Omental fat pad (tissue), 4 donors: ENCODE data around the gene SCGB3A1. TPM values are rescaled to one million over a fixed set of nuclear protein-coding genes. Genes with fewer than 3 reads are reported as not detected.

Source experiments
- ATAC-seq: fragments of 150-250 bp; one replicate; pipeline ENCODE4 v1.9.1; 2016; ENCODE audit warnings: mild to moderate bottlenecking, moderate library complexity; ENCODE audit not compliant: low FRiP score
- DNase-seq: peaks from one replicate; pipeline ENCODE4 v3.0.0-alpha.2; 2019; ENCODE audit warnings: low spot score
- total RNA-seq, 4 donors: library from RNA; depleted of rRNA; stranded (reverse); fragments of >200 nt; gene quantifications; one replicate each; pipeline ENCODE4 v1.1.0, GENCODE V29; 2016
- TF ChIP-seq, protein P1 (sequence below), 3 donors: fragments of 450-650 bp; IDR thresholded peaks; one replicate each; pipeline ENCODE4 v1.5.1; 2016 to 2017; ENCODE audit warnings: antibody characterized with exemption in 3 of 3, mild to moderate bottlenecking in 3 of 3, moderate library complexity in 2 of 3

The SCGB3A1 gene
- total RNA-seq, 4 donors from 2014 or later = not detected

DNA sequence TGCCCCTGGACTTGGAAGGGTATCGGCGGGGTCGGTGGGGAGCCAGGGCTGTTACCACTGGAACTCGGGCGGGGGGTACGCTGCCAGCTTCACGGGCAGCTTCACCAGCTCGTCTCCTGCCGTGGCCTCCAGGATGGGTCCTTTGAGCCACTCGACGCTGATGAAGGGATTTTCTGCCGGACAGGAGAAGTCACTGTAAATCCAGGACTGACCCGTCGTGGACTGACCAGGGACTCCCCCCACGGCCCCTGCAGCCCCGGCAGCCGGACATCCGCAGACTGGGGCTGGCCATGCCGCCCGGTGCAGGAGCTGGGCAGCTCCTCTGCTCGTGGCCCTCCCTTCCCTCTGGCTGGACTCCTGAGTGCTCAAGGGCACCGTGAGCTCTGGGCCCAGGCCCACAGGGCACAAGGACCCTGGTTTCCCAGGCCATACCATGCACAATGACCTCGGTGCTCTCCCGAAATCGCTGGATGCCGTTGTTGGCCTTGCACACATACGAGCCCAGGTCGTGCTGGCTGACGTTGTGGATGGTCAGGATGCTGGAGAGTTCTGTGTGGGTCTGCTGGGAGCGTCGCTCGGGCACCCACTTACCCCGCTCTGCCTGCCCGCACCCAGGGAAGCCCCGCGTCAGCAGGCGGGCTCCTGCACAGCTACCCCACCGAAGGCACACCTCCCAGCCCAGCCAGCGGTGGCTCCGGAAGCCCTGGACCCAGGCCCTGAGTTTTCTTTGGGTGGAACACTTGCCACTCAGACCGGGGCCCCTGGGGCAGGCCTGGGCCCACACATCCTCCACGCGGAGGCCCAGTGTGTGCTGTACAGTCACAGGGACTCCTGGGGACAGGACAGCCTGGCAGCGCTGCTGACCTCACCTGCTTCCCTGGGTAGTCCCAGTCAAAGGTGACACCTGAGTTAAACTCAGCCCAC, 37.8 kb upstream of the SCGB3A1 start:
- TF ChIP-seq, protein P1, sequence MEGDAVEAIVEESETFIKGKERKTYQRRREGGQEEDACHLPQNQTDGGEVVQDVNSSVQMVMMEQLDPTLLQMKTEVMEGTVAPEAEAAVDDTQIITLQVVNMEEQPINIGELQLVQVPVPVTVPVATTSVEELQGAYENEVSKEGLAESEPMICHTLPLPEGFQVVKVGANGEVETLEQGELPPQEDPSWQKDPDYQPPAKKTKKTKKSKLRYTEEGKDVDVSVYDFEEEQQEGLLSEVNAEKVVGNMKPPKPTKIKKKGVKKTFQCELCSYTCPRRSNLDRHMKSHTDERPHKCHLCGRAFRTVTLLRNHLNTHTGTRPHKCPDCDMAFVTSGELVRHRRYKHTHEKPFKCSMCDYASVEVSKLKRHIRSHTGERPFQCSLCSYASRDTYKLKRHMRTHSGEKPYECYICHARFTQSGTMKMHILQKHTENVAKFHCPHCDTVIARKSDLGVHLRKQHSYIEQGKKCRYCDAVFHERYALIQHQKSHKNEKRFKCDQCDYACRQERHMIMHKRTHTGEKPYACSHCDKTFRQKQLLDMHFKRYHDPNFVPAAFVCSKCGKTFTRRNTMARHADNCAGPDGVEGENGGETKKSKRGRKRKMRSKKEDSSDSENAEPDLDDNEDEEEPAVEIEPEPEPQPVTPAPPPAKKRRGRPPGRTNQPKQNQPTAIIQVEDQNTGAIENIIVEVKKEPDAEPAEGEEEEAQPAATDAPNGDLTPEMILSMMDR (IDR thresholded peaks at IDR 0.05) = no peak
- ATAC-seq = no peak
- no peak for DNase-seq

DNA sequence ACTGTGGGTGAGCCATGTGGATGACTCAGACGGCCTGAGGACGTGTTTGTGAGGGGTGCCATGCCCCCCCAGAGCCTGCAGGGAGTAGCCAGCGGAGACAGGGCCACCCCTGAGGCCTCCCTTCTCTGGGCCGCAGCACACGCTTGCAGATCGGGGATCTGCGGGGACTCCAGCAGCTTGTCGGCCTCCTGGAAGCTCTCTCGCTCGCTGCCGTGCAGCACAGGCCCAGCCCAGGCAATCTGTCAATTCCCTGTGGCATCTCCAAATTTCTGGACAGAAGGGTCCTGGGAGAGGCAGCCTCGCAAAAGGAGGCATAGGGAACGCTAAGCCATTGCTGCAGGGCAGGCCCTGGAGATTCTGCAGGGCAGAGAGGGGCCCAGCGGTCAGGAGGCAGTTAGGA, 36.9 kb upstream of the SCGB3A1 start:
- DNase-seq (no peak), ATAC-seq (no peak)
- TF ChIP-seq, protein P1 (IDR thresholded peaks at IDR 0.05) = no peak

GRCh38 chr5:180627386-180628120, 36.3 kb upstream of the SCGB3A1 start:
- DNase-seq (no peak), ATAC-seq (no peak)
- TF ChIP-seq, protein P1 (IDR thresholded peaks at IDR 0.05) = no peak

DNA sequence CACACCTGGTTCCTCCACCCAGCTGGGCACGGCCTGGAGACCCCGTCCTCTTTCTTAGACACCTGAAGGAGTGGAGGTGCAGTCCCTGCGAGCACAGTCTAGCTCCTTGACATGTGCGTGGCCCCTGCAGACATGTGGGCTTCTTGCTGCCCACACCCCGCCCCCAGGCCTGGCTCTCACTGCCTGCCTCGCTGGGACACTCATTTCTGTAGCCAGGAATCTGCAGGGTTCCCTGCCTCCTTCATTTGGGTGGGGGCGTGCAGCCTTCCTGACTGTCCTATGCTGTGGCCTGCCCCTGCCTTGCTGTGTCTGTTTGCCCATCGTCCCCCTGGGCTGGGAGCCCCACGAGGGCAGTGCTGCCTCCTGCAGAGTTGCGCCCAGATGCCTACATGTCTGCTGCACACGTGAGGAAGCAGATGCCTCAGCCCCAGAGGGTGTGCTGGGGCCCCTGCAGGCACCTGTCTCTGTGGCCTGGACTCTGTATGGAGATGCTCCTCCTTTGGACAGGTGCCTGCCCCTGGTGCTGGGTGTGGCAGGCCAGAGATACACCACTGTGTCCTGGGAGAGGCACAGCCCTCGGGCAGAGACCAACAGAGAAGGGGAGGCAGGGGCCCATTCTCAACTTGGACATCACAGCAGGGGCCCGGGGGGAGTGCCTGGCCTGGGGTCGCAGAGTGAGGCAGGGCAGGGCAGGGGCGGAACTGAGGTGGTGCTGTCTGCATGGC, 35.5 kb upstream of the SCGB3A1 start:
- TF ChIP-seq, protein P1 (IDR thresholded peaks at IDR 0.05) = no peak
- no peak for ATAC-seq
- DNase-seq = no peak

- TF ChIP-seq, protein P1 (IDR thresholded peaks at IDR 0.05) = no peak
- no peak for DNase-seq
- no peak for ATAC-seq
Observed at GRCh38 chr5:180625791-180626660, 34.7 kb upstream of the SCGB3A1 start.

- TF ChIP-seq, protein P1 (IDR thresholded peaks at IDR 0.05) = no peak
- DNase-seq (no peak), ATAC-seq (no peak)
Observed at GRCh38 chr5:180625125-180625790, 34.0 kb upstream of the SCGB3A1 start.
